VCaP (cell line): ENCODE measurements around the gene MACROD2.

Source experiments
- H3K27ac ChIP-seq: fragments of 450-650 bp; 2 replicates; pipeline ENCODE4 v1.5.1; 2017
- TF ChIP-seq, protein P1 (sequence below): fragments of 450-650 bp; conservative IDR thresholded peaks from 2 replicates; pipeline ENCODE4 v1.5.1; 2017; ENCODE audit warnings: mild to moderate bottlenecking, moderate library complexity

Gene MACROD2

DNA sequence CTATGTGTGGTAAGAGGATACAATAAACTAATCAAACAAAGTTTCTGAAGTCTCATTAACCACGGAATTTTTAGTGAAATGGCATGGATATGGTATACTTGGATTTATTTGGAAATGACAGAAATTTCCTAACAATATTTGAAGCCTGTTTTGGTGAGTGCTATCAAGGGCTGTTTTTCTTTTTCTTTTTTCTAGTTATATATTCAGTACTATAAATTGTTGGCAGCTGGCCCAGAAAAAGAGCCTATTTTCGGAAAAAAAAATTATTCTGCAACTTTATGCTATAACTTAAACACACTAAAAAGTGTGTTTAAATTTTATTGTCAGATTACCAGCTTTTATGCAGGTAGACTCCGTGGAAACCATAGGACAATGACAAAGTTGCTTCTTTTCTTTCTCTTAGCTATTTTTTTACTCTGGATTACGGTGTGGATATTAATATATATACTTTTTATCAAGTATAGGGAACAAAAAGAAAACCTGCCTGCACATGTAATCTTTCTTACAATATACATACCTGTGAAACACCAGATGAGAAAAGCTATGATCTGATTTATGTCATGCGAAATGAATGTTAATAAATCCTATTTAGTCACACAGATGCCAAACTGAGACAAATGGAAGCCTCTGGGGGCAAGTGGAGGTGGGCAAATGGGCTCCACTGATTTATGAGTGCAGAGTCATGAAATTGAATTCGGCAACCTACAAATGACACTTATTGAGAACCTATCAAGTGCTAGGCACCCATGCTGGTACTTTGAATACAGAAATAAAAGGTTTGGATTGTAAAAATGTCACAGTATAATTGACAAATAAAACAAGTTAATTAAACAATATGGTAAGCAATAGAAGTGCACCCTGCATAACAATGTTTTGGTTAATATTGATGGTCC, 1261.6 kb downstream of the MACROD2 start:
- TF ChIP-seq, protein P1, sequence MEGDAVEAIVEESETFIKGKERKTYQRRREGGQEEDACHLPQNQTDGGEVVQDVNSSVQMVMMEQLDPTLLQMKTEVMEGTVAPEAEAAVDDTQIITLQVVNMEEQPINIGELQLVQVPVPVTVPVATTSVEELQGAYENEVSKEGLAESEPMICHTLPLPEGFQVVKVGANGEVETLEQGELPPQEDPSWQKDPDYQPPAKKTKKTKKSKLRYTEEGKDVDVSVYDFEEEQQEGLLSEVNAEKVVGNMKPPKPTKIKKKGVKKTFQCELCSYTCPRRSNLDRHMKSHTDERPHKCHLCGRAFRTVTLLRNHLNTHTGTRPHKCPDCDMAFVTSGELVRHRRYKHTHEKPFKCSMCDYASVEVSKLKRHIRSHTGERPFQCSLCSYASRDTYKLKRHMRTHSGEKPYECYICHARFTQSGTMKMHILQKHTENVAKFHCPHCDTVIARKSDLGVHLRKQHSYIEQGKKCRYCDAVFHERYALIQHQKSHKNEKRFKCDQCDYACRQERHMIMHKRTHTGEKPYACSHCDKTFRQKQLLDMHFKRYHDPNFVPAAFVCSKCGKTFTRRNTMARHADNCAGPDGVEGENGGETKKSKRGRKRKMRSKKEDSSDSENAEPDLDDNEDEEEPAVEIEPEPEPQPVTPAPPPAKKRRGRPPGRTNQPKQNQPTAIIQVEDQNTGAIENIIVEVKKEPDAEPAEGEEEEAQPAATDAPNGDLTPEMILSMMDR: no peak
- no peak overlapping the region for H3K27ac ChIP-seq

DNA sequence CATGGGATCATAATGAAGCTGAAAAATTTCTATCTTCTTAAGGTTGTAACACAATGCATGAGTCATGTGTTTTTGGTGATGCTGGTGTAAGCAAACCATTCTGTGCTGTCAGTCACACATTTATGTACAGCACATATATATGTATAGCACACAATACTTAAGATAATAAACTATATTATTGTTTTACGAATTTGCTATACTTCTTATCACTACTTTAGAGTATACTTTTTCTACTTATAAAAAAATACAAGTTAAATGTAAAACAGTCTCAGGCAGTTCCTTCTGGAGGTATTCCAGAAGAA, 1262.2 kb downstream of the MACROD2 start:
- TF ChIP-seq, protein P1: no peak
- no peak overlapping the region for H3K27ac ChIP-seq

DNA sequence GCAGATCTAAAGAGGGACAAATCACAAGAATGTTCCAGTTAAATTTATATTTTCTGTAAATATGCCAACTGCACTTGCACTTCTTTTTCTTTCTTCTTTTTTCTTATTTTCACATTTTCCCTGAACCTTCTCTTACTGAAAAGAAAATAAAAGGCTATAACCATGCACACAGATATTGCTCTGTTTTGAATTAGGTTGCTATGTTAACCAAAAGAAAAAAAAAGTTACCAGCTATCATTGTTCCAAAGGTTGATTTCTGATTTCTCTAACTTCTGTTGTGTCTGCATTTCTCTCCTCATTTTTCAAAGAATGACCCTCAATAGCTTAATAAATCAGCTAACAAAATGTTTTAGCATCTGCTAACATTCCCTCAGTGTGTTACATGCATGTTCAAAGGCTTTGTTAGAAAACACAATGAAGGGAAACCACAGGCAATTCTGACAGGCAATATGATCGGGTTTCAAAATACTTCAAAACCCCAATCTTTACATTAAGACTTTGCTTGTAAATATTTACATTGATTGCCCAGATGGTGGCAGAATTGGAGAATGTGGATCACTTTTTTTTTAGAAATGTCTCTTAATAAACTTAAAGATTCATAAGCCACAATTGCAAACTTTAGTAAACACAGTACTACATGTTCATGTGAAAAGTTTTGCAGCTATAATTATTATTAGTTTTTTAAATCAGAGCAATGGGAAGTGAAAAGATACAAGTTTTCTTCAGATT, 1270.4 kb downstream of the MACROD2 start:
- H3K27ac ChIP-seq: no peak overlapping the region
- TF ChIP-seq, protein P1: no peak

DNA sequence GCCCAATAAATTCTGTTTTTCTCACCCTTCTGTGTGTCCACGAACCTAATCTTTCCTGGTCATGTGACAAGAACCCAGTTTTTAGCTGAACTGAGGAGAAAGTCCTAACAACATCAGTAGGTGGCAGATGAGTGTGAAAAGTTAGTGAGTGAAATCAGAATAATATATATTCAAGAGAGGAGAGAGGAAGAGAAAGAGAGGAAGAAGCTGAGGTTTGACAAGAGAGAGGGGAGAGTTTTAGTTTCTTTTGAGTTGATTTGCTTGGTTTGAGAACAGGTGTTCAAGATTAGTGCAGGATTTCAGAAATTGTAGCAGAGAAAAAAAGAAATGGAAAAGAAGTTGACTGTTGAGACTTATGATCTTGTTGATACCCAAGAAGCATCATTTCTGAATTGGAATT, 1272.6 kb downstream of the MACROD2 start:
- TF ChIP-seq, protein P1: no peak
- no peak overlapping the region for H3K27ac ChIP-seq

DNA sequence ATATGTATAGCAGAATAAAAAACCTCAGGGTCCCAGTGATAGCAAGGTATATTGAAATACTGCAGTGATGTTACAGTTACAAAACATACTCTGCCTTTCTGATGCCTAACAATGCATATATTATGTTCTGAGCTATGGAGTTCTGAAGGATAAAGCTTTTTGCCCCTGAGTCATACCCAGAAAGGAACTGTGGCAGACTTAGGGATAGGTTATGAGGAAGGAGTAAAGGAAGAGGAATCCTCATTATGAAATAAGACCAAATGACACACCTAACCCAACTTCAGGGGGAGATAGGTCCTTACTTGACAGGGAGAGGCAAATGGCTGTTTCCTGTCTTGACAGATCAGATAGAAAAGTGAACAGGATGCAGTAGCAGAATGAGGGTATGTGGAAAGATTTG, 1282.7 kb downstream of the MACROD2 start:
- H3K27ac ChIP-seq: no peak overlapping the region
- TF ChIP-seq, protein P1: no peak

DNA sequence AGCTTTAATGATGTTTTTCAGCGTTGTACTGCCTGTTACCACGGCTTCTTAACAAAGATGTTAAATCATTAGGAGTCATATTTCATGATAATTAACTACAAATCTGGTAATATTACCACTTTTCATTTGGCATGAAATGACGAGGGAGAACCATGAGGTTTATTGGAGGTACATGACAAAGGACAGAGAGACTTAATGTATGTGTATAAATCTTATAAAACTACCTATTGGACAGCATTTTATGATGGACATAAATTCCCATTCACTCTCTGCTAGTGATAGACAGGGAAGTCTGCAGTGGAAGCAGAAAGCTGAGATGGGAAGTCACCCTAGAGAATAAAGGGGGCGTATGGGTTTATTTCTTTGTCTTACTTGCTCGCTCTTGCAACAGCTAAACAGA, 1292.0 kb downstream of the MACROD2 start:
- no peak overlapping the region for H3K27ac ChIP-seq
- TF ChIP-seq, protein P1: no peak

DNA sequence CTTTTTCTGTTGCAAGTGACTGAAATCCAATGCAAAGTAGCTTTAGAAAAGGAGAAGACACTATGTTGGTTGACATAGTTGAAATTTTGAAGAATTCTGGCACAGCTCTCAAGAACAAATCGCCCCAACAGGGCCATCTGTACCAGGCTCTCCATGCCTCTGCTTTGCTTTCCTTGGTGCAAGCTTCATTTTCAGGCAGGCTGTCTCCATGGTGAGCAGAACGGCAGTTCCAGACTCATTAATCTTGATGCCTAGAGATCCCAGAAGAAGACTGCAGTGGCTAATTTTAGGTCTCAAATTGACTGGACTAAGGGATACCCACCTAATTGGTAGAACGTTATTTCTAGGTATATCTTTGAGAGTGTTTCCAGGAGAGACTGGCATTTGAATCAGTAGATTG, 1292.8 kb downstream of the MACROD2 start:
- H3K27ac ChIP-seq: no peak overlapping the region
- TF ChIP-seq, protein P1: no peak
